MCF 10A (cell line): ENCODE results near the gene TACC3. TPM values are rescaled to one million over a fixed set of nuclear protein-coding genes. Genes with fewer than 3 reads are reported as not detected.

Experiments
- BruUV-seq: library from RNA; stranded (reverse); fragments of 400-500 nt; replicated peaks from 2 replicates; lab custom pipeline; 2021; lab: Mats Ljungman, UMichigan
- CTCF ChIA-PET: fragments of 300-600 bp; sonication (Branson Sonifier 250); formaldehyde crosslinking; extraction: SDS; loops from one replicate; lab custom pipeline; 2021; ENCODE audit warnings: antibody characterized with exemption, inconsistent platforms; lab: Yijun Ruan, JAX
- POLR2A ChIA-PET: fragments of 300-600, 350-650 bp; sonication (Branson Sonifier 250); formaldehyde crosslinking; extraction: SDS; loops from one replicate; lab custom pipeline; 2020; ENCODE audit warnings: antibody characterized with exemption, inconsistent platforms; lab: Yijun Ruan, JAX
- DNase-seq: peaks from one replicate; pipeline ENCODE4 v3.0.0-alpha.2; 2018; ENCODE audit not compliant: unreplicated experiment
- H3K27ac Mint-ChIP-seq: one replicate; pipeline ENCODE4 v1.8.0; 2022; ENCODE audit warnings: mild to moderate bottlenecking, low read depth, mixed read lengths; ENCODE audit not compliant: unreplicated experiment
- H3K27me3 Mint-ChIP-seq: one replicate; pipeline ENCODE4 v1.8.0; 2022; ENCODE audit warnings: mixed read lengths; ENCODE audit not compliant: insufficient read depth, unreplicated experiment
- H3K36me3 Mint-ChIP-seq: one replicate; pipeline ENCODE4 v1.8.0; 2022; ENCODE audit warnings: mild to moderate bottlenecking, moderate library complexity, mixed read lengths; ENCODE audit not compliant: insufficient read depth, unreplicated experiment
- H3K4me1 Mint-ChIP-seq: one replicate; pipeline ENCODE4 v1.8.0; 2022; ENCODE audit warnings: mixed read lengths; ENCODE audit not compliant: insufficient read depth, unreplicated experiment
- H3K4me3 Mint-ChIP-seq: one replicate; pipeline ENCODE4 v1.8.0; 2022; ENCODE audit warnings: mild to moderate bottlenecking, moderate library complexity, mixed read lengths; ENCODE audit not compliant: unreplicated experiment
- H3K9me3 Mint-ChIP-seq: one replicate; pipeline ENCODE4 v1.8.0; 2022; ENCODE audit warnings: mixed read lengths; ENCODE audit not compliant: unreplicated experiment
- CTCF ChIP-seq: fragments of 200-600 bp; IDR thresholded peaks from one replicate; pipeline ENCODE4 v1.8.0; 2022; ENCODE audit warnings: antibody characterized with exemption, mild to moderate bottlenecking; ENCODE audit not compliant: unreplicated experiment
- intact Hi-C: fragments of 100-400 bp; cut with micrococcal nuclease; formaldehyde crosslinking; loops from 2 replicates; pipeline ENCODE4 v1.14.1; 2022
- total RNA-seq: library from RNA; stranded (reverse); gene quantifications from 2 replicates; pipeline ENCODE4 v1.2.3, GENCODE V29; 2022

TACC3 gene
- total RNA-seq, 1 experiment from 2014 or later = 69.8 TPM

GRCh38 chr4:1718095-1718850 lies 3.0 kb upstream of the TACC3 start:
- ChIA-PET POLR2A (interaction anchor here (0.8 kb wide), 1 partner anchor 138 kb away, joined by 3 read pairs; no protein-coding TSS in a partner anchor), CTCF (interaction anchor here (0.7 to 1.6 kb wide), 3 partner anchors 12 to 27 kb away, joined by 3 to 5 read pairs (median 3); no protein-coding TSS in a partner anchor)
- no peak for DNase-seq
- Mint-ChIP-seq H3K36me3 (peaks cover 10% of the 10 kb centered on the region), H3K27me3 (no peaks in the 10 kb centered on the region), H3K9me3 (no peaks in the 10 kb centered on the region), H3K4me1 (peaks cover 16% of the 10 kb centered on the region), H3K27ac (no peak overlapping the region), H3K4me3 (peak overlapping the region; percentile 93)
- intact Hi-C loops = no loop called here
- no TSS peak for BruUV-seq
- TF ChIP-seq CTCF = no peak

- H3K27ac Mint-ChIP-seq = peak overlapping the region; percentile 81
- POLR2A ChIA-PET = interaction anchor here (0.6 to 4.7 kb wide), 14 partner anchors 8 to 749 kb away, joined by 3 to 63 read pairs (median 3); partner anchors contain the start of genes LETM1, RNF4, SLBP and UVSSA
These were observed 948 bp upstream of the TACC3 start for GRCh38 chr4:1720163-1720983.

GRCh38 chr4:1721666-1722550 lies 587 bp downstream of the TACC3 start:
- CTCF ChIA-PET = interaction anchor here (0.8 to 1.0 kb wide), 2 partner anchors 30 to 178 kb away, joined by 3 read pairs; no protein-coding TSS in a partner anchor
- intact Hi-C loops = loop anchor here (10.0 kb wide), 1 partner anchor 377 kb away; the partner anchor contains the start of gene UVSSA
- DNase-seq = no peak
- no TSS peak for BruUV-seq
- H3K9me3 Mint-ChIP-seq = no peaks in the 10 kb centered on the region
- H3K27me3 Mint-ChIP-seq = no peaks in the 10 kb centered on the region
- peaks cover 28% of the 10 kb centered on the region for H3K4me1 Mint-ChIP-seq
- peak overlapping the region; percentile 73 for H3K27ac Mint-ChIP-seq
- peak overlapping the region; percentile 93 for H3K4me3 Mint-ChIP-seq
- no peak for TF ChIP-seq CTCF
- POLR2A ChIA-PET = interaction anchor here (0.8 to 4.7 kb wide), 11 partner anchors 8 to 530 kb away, joined by 3 to 63 read pairs (median 5); partner anchors contain the start of genes LETM1 and SLBP
- H3K36me3 Mint-ChIP-seq = peaks cover 25% of the 10 kb centered on the region

More at GRCh38 chr4:1720163-1720983, 948 bp upstream of the TACC3 start:
- DNase-seq = peak; percentile 30
- no peak for TF ChIP-seq CTCF
- H3K36me3 Mint-ChIP-seq = peaks cover 16% of the 10 kb centered on the region
- CTCF ChIA-PET = interaction anchor here (0.6 to 1.9 kb wide), 5 partner anchors 10 to 358 kb away, joined by 3 to 7 read pairs (median 3); no protein-coding TSS in a partner anchor
- intact Hi-C loops = loop anchor here (10.0 kb wide), 1 partner anchor 376 kb away; the partner anchor contains the start of gene UVSSA
- H3K4me1 Mint-ChIP-seq = peaks cover 19% of the 10 kb centered on the region
- H3K27me3 Mint-ChIP-seq = no peaks in the 10 kb centered on the region
- no TSS peak for BruUV-seq
- no peaks in the 10 kb centered on the region for H3K9me3 Mint-ChIP-seq
- H3K4me3 Mint-ChIP-seq = peak overlapping the region; percentile 93
